Measurements from ENCODE around the gene ADAM23.

ADAM23 gene

DNA sequence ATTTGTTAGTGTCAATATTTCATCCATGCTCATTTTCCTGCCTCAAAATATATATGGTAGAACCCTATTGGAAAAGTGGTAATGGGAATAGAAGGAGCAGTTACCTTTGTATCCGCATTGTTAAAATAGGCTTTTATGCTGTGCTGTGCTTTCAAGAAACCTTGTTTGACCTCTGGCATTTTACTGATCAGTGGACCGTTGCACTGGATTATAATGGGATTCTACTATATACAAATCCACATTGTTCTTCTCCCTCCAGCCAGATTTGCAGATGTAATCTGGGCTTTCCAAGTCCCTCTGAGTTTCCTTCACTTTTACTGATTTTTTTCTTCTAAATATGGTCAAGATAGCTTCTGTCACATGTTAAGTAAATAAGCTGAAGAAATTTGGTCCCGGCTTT, 175.7 kb downstream of the ADAM23 start:
- DNase-seq (ENCODE audit: low read depth): no peak
- no peak overlapping the region for H3K4me3 ChIP-seq (ENCODE audit: low read depth, low read length)
- TF ChIP-seq, protein P1, sequence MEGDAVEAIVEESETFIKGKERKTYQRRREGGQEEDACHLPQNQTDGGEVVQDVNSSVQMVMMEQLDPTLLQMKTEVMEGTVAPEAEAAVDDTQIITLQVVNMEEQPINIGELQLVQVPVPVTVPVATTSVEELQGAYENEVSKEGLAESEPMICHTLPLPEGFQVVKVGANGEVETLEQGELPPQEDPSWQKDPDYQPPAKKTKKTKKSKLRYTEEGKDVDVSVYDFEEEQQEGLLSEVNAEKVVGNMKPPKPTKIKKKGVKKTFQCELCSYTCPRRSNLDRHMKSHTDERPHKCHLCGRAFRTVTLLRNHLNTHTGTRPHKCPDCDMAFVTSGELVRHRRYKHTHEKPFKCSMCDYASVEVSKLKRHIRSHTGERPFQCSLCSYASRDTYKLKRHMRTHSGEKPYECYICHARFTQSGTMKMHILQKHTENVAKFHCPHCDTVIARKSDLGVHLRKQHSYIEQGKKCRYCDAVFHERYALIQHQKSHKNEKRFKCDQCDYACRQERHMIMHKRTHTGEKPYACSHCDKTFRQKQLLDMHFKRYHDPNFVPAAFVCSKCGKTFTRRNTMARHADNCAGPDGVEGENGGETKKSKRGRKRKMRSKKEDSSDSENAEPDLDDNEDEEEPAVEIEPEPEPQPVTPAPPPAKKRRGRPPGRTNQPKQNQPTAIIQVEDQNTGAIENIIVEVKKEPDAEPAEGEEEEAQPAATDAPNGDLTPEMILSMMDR (conservative IDR thresholded peaks at IDR 0.05; ENCODE audit: low read depth, low read length): no peak

DNA sequence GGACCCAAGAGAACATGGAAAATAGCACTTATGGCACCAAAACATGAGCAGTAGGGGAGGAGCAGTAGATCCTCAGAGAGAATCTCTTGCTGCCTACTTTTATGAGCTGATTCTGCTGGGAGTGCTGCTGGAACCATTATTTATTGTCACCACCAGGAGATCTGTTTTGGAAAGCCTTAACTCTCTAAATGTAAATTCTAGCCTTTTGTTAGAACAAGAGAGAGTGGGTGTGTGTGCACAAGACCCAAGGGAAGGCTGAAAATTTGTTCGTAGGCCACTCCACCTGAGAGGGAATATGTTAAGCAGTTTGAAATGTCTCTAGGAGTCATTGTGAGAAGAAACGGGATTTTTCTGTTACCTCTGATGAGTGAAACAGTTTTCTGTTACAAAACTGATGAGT, 182.8 kb downstream of the ADAM23 start:
- TF ChIP-seq, protein P1 (conservative IDR thresholded peaks at IDR 0.05; ENCODE audit: low read depth, low read length): no peak
- H3K4me3 ChIP-seq (ENCODE audit: low read depth, low read length): no peak overlapping the region
- DNase-seq (ENCODE audit: low read depth): no peak

DNA sequence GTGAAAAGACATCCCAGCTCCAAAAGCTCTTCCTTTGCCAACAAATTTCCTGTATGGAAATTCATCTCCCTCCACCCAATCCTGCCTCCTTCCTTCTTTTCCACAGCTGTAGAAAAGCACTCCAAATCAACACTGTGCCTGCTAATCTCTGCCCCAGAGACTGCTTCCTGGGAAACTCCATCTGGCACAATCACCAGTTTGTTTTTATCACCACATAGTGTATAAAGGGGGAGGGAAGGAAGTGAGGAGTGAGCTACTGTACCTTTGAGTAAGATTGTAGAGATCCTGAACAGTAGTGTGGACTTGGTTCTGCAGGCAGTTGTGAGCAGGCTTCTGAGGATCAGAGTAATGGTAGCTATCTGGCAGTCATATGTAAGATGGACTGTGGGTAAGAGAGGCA, 184.3 kb downstream of the ADAM23 start:
- H3K4me3 ChIP-seq (ENCODE audit: low read depth, low read length): no peak overlapping the region
- TF ChIP-seq, protein P1 (conservative IDR thresholded peaks at IDR 0.05; ENCODE audit: low read depth, low read length): no peak
- no peak for DNase-seq (ENCODE audit: low read depth)

DNA sequence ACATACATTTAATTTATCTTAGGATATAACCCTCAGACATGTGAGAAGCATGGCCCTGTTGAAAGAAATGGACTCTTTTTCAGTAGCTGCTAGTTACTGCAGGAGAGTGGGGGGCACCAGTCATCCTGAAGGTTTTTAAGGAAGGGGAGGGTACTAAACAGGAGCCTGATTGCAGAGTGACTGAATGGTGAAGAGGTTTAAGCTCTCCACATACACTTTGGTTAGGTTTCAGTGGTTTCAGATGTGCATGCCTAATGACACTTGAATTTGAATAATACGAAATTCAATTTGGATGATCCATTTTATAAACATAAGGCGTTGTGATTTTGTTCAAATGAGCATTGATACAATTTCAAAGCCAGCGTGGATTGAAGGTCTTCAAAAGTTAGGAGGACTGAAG, 188.0 kb downstream of the ADAM23 start:
- TF ChIP-seq, protein P1 (conservative IDR thresholded peaks at IDR 0.05; ENCODE audit: low read depth, low read length): no peak
- no peak for DNase-seq (ENCODE audit: low read depth)
- no peak overlapping the region for H3K4me3 ChIP-seq (ENCODE audit: low read depth, low read length)

DNA sequence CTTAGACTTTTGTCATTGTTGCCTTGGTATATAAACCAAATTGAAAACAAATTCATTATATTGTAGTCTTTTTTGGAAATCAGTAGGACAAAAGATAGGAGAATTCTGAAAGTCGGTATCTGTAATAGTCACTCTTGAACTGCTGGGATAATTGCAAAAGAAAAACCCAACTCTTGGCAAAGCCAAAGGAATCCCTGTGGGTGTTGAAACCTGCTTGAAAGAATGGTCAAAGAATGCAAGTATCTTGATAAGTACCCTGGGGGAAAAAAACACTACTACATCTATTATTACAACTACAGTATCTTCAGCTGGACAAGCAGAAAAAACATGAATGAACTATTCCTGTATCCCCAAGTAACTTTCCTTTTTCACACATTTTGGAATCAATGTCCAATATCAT, 191.7 kb downstream of the ADAM23 start:
- TF ChIP-seq, protein P1 (conservative IDR thresholded peaks at IDR 0.05; ENCODE audit: low read depth, low read length): no peak
- DNase-seq (ENCODE audit: low read depth): no peak
- H3K4me3 ChIP-seq (ENCODE audit: low read depth, low read length): no peak overlapping the region

DNA sequence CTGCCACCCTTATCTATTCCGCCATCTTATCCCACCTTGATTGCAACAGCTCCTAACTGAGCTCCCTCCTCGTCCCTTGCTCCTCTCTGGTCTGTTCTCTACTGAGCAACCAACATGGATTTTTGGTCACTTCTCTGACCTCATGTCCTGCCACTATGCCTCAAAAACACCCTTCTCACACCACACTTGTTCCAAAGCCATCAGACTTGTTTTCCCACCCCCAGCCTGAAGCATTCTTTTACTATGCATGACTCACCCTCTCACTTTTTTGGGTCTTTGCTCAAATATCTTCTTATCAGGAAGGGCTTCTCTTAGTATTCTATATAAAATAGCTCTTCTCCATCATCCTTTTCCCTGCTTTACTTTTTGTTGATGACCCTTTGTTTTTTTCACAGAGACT, 196.3 kb downstream of the ADAM23 start:
- H3K4me3 ChIP-seq (ENCODE audit: low read depth, low read length): no peak overlapping the region
- TF ChIP-seq, protein P1 (conservative IDR thresholded peaks at IDR 0.05; ENCODE audit: low read depth, low read length): no peak
- DNase-seq (ENCODE audit: low read depth): no peak

DNA sequence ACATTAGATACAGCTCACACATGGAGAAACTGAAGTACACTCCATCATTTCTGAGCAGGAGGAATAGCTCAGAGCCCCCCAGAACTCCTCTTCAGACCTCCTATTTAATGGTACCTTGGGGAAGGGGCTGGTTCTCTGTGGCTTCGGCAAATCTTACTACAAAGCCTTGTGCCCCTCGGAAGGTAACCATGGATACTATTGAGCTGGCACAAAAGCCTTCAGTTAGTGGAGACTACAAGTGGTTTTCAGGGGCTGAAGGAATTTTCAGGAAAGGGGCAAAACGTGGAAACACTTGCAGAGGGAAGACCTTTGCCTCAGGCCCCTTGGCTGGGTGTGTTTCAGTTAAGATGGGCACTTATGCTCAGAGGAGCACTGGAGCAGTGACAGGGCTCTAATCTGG, 197.9 kb downstream of the ADAM23 start:
- TF ChIP-seq, protein P1 (conservative IDR thresholded peaks at IDR 0.05; ENCODE audit: low read depth, low read length): no peak
- no peak for DNase-seq (ENCODE audit: low read depth)
- H3K4me3 ChIP-seq (ENCODE audit: low read depth, low read length): no peak overlapping the region
